CD14-positive monocyte (primary cell): ENCODE data around the gene EMILIN2. TPM values are rescaled to one million over a fixed set of nuclear protein-coding genes. Genes with fewer than 3 reads are reported as not detected.

Experiments
- DNase-seq, 3 donors: peaks; one replicate each; pipeline ENCODE4 v3.0.0-alpha.2; 2011 to 2022
- H2AFZ ChIP-seq: 2 replicates; pipeline ENCODE4 v1.6.0; 2012; ENCODE audit warnings: mild to moderate bottlenecking, low read depth, low read length, inconsistent platforms; ENCODE audit not compliant: insufficient read depth, poor library complexity, severe bottlenecking
- H3K27ac ChIP-seq, 2 donors: 1 replicate in 1 of 2; 2 replicates in 1 of 2; pipeline ENCODE4 v1.5.1; 2012 to 2013; ENCODE audit warnings: low read length in 2 of 2, control low read depth in 1 of 2, inconsistent platforms in 1 of 2, low read depth in 1 of 2, mild to moderate bottlenecking in 1 of 2
- H3K27me3 ChIP-seq, 2 donors: one replicate each; pipeline versions ENCODE4 v1.6.0 to v1.6.1; 2011 to 2013; ENCODE audit warnings: low read length in 2 of 2; ENCODE audit not compliant: control insufficient read depth in 2 of 2, insufficient read depth in 2 of 2
- H3K36me3 ChIP-seq, 2 donors: replicated peaks in 1 of 2; 1 replicate in 1 of 2; 2 replicates in 1 of 2; pipeline versions ENCODE4 v1.5.1 to v1.6.1; 2012 to 2013; ENCODE audit warnings: low read length in 2 of 2, control low read depth in 1 of 2, inconsistent platforms in 1 of 2, mild to moderate bottlenecking in 1 of 2; ENCODE audit not compliant: insufficient read depth in 2 of 2, control insufficient read depth in 1 of 2
- H3K4me1 ChIP-seq, 2 donors: 1 replicate in 1 of 2; 2 replicates in 1 of 2; pipeline versions ENCODE4 v1.5.1 to v1.6.1; 2012 to 2013; ENCODE audit warnings: low read length in 2 of 2, control low read depth in 1 of 2, inconsistent platforms in 1 of 2, mild to moderate bottlenecking in 1 of 2, moderate library complexity in 1 of 2; ENCODE audit not compliant: insufficient read depth in 2 of 2, control insufficient read depth in 1 of 2
- H3K4me2 ChIP-seq: replicated peaks from 2 replicates; pipeline ENCODE3; 2012; ENCODE audit warnings: low read length, moderate library complexity, mild to moderate bottlenecking; ENCODE audit not compliant: poor library complexity, severe bottlenecking; ENCODE audit errors: extremely low read depth
- H3K4me3 ChIP-seq, 3 experiments: fragments of 200-600 bp in 1 of 3; sonication (generic) in 1 of 3; replicated peaks in 1 of 3; 1 replicate in 2 of 3; 2 replicates in 1 of 3; pipeline ENCODE4 v1.5.1; 2011 to 2013; ENCODE audit warnings: low read length in 3 of 3, mild to moderate bottlenecking in 3 of 3, control low read depth in 2 of 3, low read depth in 2 of 3, inconsistent platforms in 1 of 3, moderate library complexity in 1 of 3
- H3K79me2 ChIP-seq: 2 replicates; pipeline ENCODE4 v1.6.0; 2012; ENCODE audit warnings: mild to moderate bottlenecking, control low read depth, inconsistent platforms, low read length, moderate library complexity; ENCODE audit not compliant: insufficient read depth
- H3K9ac ChIP-seq: 2 replicates; pipeline ENCODE4 v1.6.0; 2017; ENCODE audit warnings: low read length, mild to moderate bottlenecking; ENCODE audit not compliant: insufficient read depth, poor library complexity, severe bottlenecking
- H3K9me3 ChIP-seq, 2 donors: replicated peaks in 1 of 2; 1 replicate in 1 of 2; 2 replicates in 1 of 2; pipeline versions ENCODE4 v1.5.1 to v1.6.1; 2012 to 2013; ENCODE audit warnings: low read length in 2 of 2, control low read depth in 1 of 2; ENCODE audit not compliant: control insufficient read depth in 1 of 2, insufficient read depth in 1 of 2
- H4K20me1 ChIP-seq: 2 replicates; pipeline ENCODE4 v1.6.0; 2012; ENCODE audit warnings: mild to moderate bottlenecking, low read length, control low read depth, moderate library complexity; ENCODE audit not compliant: insufficient read depth
- H3K27ac Mint-ChIP-seq, 7 donors: one replicate each; pipeline ENCODE4 v1.8.0; 2020; ENCODE audit warnings: mild to moderate bottlenecking in 7 of 7, mixed read lengths in 7 of 7, moderate library complexity in 6 of 7, inconsistent platforms in 2 of 7
- H3K27me3 Mint-ChIP-seq, 3 donors: one replicate each; pipeline ENCODE4 v1.8.0; 2021 to 2022; ENCODE audit warnings: low read depth in 3 of 3, mild to moderate bottlenecking in 3 of 3, mixed read lengths in 3 of 3, moderate library complexity in 3 of 3, inconsistent platforms in 1 of 3
- H3K36me3 Mint-ChIP-seq, 2 donors: one replicate each; pipeline ENCODE4 v1.8.0; 2020; ENCODE audit warnings: mixed read lengths in 2 of 2, inconsistent platforms in 1 of 2, mild to moderate bottlenecking in 1 of 2
- H3K4me1 Mint-ChIP-seq: one replicate; pipeline ENCODE4 v1.8.0; 2020; ENCODE audit warnings: mild to moderate bottlenecking, mixed read lengths
- H3K4me3 Mint-ChIP-seq, 2 donors: one replicate each; pipeline ENCODE4 v1.8.0; 2020; ENCODE audit warnings: mild to moderate bottlenecking in 2 of 2, mixed read lengths in 2 of 2, moderate library complexity in 1 of 2
- H3K9me3 Mint-ChIP-seq, 7 donors: one replicate each; pipeline ENCODE4 v1.8.0; 2020 to 2022; ENCODE audit warnings: mixed read lengths in 7 of 7, mild to moderate bottlenecking in 6 of 7, moderate library complexity in 6 of 7, inconsistent platforms in 2 of 7
- WGBS: methylation state at CpG from one replicate; pipeline ENCODE4 v1.1.5; 2013; ENCODE audit warnings: missing lambda C conversion rate; ENCODE audit not compliant: insufficient coverage; 5-methylcytosine and 5-hydroxymethylcytosine counted together
- intact Hi-C, 2 donors: fragments of 100-400 bp; cut with micrococcal nuclease; formaldehyde crosslinking; loops; one replicate each; pipeline versions ENCODE4 v1.15.0 to v1.15.1; 2023
- polyA plus RNA-seq, 3 donors: library from polyadenylated mRNA; depleted of rRNA in 1 of 3; unstranded in 2 of 3; stranded (reverse) in 1 of 3; fragments of 300-500 nt in 2 of 3; fragments of >200 nt in 1 of 3; fragmentation: Illumina TruSeq in 2 of 3; gene quantifications; 1 replicate in 2 of 3; 2 replicates in 1 of 3; pipeline ENCODE4 v1.2.3, GENCODE V29; 2012 to 2021
- TF ChIP-seq, protein P1 (sequence below): fragments of 200-600 bp; IDR thresholded peaks from one replicate; pipeline ENCODE4 v1.8.0; 2022; ENCODE audit warnings: antibody characterized with exemption, mild to moderate bottlenecking

EMILIN2 gene
- polyA plus RNA-seq, 3 donors = 30.5 to 43.2 (median 33.8) TPM

DNA sequence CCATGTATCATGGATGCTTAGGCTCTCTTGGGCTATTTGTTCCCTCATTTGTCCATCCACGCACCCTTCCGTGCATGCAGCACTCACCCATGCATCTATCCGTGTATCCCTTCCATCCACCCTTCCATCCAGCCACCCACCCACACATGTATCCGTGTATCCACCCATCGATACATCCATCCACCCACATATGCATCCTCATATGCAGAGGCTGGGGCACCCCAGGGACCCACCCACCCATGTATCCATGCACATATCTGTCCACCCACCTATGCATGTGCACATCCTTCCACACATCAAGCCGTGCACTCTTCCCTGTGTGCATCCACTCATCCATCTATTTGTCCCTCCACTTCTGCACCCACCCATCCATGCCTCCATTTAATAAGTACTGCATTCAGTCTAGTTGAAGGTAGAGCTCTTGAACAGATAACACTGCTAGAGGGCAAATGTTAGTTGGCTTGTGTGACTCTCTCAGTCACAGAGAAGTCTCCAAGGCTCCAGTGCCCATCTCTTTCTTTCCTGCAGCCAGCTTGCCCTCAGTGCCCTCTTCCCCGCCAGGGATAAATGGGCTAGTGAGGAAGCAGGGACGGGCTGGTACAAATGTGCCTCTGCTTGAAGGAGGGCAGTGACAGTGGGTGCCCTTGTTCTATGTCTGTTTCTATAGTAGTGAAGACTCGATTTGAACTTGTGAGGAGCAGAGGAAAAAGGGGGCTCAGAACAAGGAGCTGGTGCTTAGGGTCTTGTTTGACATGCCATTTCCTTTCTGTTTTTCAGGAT, 61.5 kb downstream of the EMILIN2 start:
- intact Hi-C loops = loop anchor here in 1 of 2 donors (10.0 kb wide), 1 partner anchor 124 kb away; no protein-coding TSS in a partner anchor
- Histone ChIP-seq H3K9me3 (no peaks in the 10 kb centered on the region), H4K20me1 (peaks cover 100% of the 10 kb centered on the region), H3K27me3 (no peaks in the 10 kb centered on the region), H3K4me1 (peaks cover 12 to 31% of the 10 kb centered on the region in 2 donors), H3K4me3 (no peak overlapping the region), H2AFZ (no peak overlapping the region), H3K9ac (no peak overlapping the region), H3K79me2 (peaks cover 85% of the 10 kb centered on the region), H3K36me3 (peaks cover 53 to 58% of the 10 kb centered on the region in 2 donors), H3K27ac (peak overlapping the region in 1 of 2 donors; percentile 58), H3K4me2 (no peak overlapping the region)
- no peak for DNase-seq
- H3K36me3 Mint-ChIP-seq = peaks cover 47 to 59% of the 10 kb centered on the region in 2 donors
- no peak overlapping the region for H3K4me3 Mint-ChIP-seq
- no peaks in the 10 kb centered on the region for H3K9me3 Mint-ChIP-seq
- peaks cover 20% of the 10 kb centered on the region for H3K4me1 Mint-ChIP-seq
- H3K27ac Mint-ChIP-seq = peak overlapping the region in 3 of 7 donors; percentile 8 to 54 (median 50)
- TF ChIP-seq, protein P1, sequence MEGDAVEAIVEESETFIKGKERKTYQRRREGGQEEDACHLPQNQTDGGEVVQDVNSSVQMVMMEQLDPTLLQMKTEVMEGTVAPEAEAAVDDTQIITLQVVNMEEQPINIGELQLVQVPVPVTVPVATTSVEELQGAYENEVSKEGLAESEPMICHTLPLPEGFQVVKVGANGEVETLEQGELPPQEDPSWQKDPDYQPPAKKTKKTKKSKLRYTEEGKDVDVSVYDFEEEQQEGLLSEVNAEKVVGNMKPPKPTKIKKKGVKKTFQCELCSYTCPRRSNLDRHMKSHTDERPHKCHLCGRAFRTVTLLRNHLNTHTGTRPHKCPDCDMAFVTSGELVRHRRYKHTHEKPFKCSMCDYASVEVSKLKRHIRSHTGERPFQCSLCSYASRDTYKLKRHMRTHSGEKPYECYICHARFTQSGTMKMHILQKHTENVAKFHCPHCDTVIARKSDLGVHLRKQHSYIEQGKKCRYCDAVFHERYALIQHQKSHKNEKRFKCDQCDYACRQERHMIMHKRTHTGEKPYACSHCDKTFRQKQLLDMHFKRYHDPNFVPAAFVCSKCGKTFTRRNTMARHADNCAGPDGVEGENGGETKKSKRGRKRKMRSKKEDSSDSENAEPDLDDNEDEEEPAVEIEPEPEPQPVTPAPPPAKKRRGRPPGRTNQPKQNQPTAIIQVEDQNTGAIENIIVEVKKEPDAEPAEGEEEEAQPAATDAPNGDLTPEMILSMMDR = no peak
- no peaks in the 10 kb centered on the region for H3K27me3 Mint-ChIP-seq
- 94% methylated on average over 8 of the region's 9 CpGs for WGBS

DNA sequence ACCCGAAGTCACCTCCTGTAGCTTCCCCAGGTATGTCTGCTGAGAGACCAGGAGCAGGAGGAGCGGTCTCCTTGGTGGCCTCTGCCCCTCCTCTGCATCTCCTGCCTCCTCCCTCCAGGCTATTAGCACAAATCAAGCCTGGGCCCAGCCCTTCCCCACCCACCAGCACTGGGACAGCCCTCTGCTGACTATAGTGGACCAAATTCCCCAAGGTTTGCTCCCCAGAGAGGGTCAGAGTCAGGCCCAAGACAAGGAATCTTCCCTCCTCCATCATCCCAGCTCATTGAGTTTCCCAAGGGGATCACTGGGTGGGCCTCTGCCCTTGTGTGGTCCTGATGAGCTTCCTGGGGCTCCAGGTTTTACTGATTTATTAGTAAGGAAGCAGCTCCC, 62.1 kb downstream of the EMILIN2 start:
- DNase-seq = no peak
- 100% methylated on average over 2 of the region's 2 CpGs for WGBS
- Histone ChIP-seq H3K27ac (peak overlapping the region in 1 of 2 donors; percentile 58), H3K4me3 (no peak overlapping the region), H2AFZ (no peak overlapping the region), H3K27me3 (no peaks in the 10 kb centered on the region), H3K36me3 (peaks cover 59 to 64% of the 10 kb centered on the region in 2 donors), H4K20me1 (peaks cover 100% of the 10 kb centered on the region), H3K4me2 (no peak overlapping the region), H3K9ac (no peak overlapping the region), H3K9me3 (no peaks in the 10 kb centered on the region), H3K4me1 (peaks cover 12 to 31% of the 10 kb centered on the region in 2 donors), H3K79me2 (peaks cover 79% of the 10 kb centered on the region)
- Mint-ChIP-seq H3K4me1 (peaks cover 20% of the 10 kb centered on the region), H3K27ac (peak overlapping the region in 3 of 7 donors; percentile 8 to 54 (median 46)), H3K27me3 (no peaks in the 10 kb centered on the region), H3K36me3 (peaks cover 53 to 65% of the 10 kb centered on the region in 2 donors), H3K4me3 (no peak overlapping the region), H3K9me3 (no peaks in the 10 kb centered on the region)
- TF ChIP-seq, protein P1 = no peak
- intact Hi-C loops = loop anchor here in 1 of 2 donors (10.0 kb wide), 1 partner anchor 124 kb away; no protein-coding TSS in a partner anchor
